Psoas muscle (tissue), 8 donors: ENCODE data around the gene DEPDC5. TPM values are rescaled to one million over a fixed set of nuclear protein-coding genes. Genes with fewer than 3 reads are reported as not detected.
"Not testable (repeated sequence)": the region's sequence is repeated elsewhere in the genome, so short reads cannot be mapped to it uniquely, and the experiment has no call there.

Experiments used
- ATAC-seq, 4 donors: fragments of 200-7000 bp; cut with Tn5 transposase; one replicate each; pipeline ENCODE4 v1.9.1; 2020; ENCODE audit warnings: moderate library complexity in 3 of 4, mild to moderate bottlenecking in 2 of 4
- DNase-seq, 2 donors: peaks; one replicate each; pipeline ENCODE4 v3.0.0-alpha.2; 2020
- H3K27ac ChIP-seq: fragments of 200-600 bp; one replicate; pipeline ENCODE4 v1.8.0; 2022
- H3K27me3 ChIP-seq, 3 donors: fragments of 200-600 bp in 1 of 3; one replicate each; pipeline versions ENCODE4 v1.6.1 to v1.8.0; 2013 to 2022; ENCODE audit warnings: low read length in 2 of 3, mild to moderate bottlenecking in 2 of 3, moderate library complexity in 1 of 3; ENCODE audit not compliant: insufficient read depth in 3 of 3
- H3K36me3 ChIP-seq, 2 donors: fragments of 200-600 bp in 1 of 2; one replicate each; pipeline versions ENCODE4 v1.6.1 to v1.8.0; 2013 to 2022; ENCODE audit warnings: low read depth in 1 of 2, mild to moderate bottlenecking in 1 of 2, moderate library complexity in 1 of 2; ENCODE audit not compliant: insufficient read depth in 1 of 2
- H3K4me1 ChIP-seq: fragments of 200-600 bp; one replicate; pipeline ENCODE4 v1.8.0; 2022
- H3K4me3 ChIP-seq: fragments of 200-600 bp; one replicate; pipeline ENCODE4 v1.8.0; 2022; ENCODE audit warnings: mild to moderate bottlenecking
- H3K9me3 ChIP-seq: fragments of 200-600 bp; one replicate; pipeline ENCODE4 v1.8.0; 2022
- CTCF ChIP-seq: fragments of 200-600 bp; IDR thresholded peaks from one replicate; pipeline ENCODE4 v1.8.0; 2022; ENCODE audit warnings: antibody characterized with exemption
- WGBS, 3 donors: extraction: QIAGEN DNeasy Blood & Tissue Kit; methylation state at CpG; one replicate each; pipeline versions ENCODE4 v1.1.6 to v1.1.7; 2013; 5-methylcytosine and 5-hydroxymethylcytosine counted together
- intact Hi-C, 2 donors: fragments of 100-400 bp; cut with DNase I; formaldehyde crosslinking; loops; one replicate each; pipeline versions ENCODE4 v1.11.0 to v1.14.2; 2022
- polyA plus RNA-seq, 3 donors: library from polyadenylated mRNA; stranded (reverse); fragments of 200-250 nt; gene quantifications; one replicate each; pipeline ENCODE4 v1.2.3, GENCODE V29; 2013
- total RNA-seq, 4 donors: library from RNA; stranded (reverse); fragmentation: NEBNext Ultra II Directional in 2 of 4; extraction: Animal tissue kit (Norgen Biotek cat#: 25700) in 2 of 4; gene quantifications; one replicate each; pipeline versions ENCODE4 v1.2.1 to v1.2.4, GENCODE V29; 2021 to 2023
- donor health status: healthy with polysubstance abuse.
- donor health status: DM: no; HTN: no; CAD: no; lungs with moderate emphysema.
- donor health status: Bipolar disorder and iron deficiency.
- donor health status: healthy.
- donor health status: DM: yes; HTN: yes; CAD: no.
- donor health status: DM: no; HTN: no; CAD: no.
- donor health status: DM: no; HTN: no; CAD: no.
- donor health status: DM: yes; HTN: yes; CAD: no.

Gene DEPDC5
- total and polyA plus RNA-seq, 7 donors, result 6.3 to 15.6 (median 9.1) TPM

- H3K36me3 ChIP-seq, result peaks cover 17 to 95% of the 10 kb centered on the region in 2 donors
Measured at GRCh38 chr22:31800065-31800464, 46.2 kb downstream of the DEPDC5 start.

GRCh38 chr22:31800861-31801260, 47.0 kb downstream of the DEPDC5 start:
- H3K4me1 ChIP-seq, H3K9me3 ChIP-seq, DNase-seq, H3K4me3 ChIP-seq, H3K27ac ChIP-seq, intact Hi-C loops, ATAC-seq, H3K27me3 ChIP-seq: not testable (repeated sequence)
- peaks cover 19 to 99% of the 10 kb centered on the region in 2 donors for H3K36me3 ChIP-seq
- 96 to 99% (median 99%) methylated on average over 6 of the region's 6 CpGs for WGBS, 3 donors

More at GRCh38 chr22:31800065-31800464, 46.2 kb downstream of the DEPDC5 start:
- H3K27ac ChIP-seq, result no peak overlapping the region
- H3K4me1 ChIP-seq, result no peaks in the 10 kb centered on the region
- no peaks in the 10 kb centered on the region for H3K27me3 ChIP-seq
- ATAC-seq (no peak), DNase-seq (no peak)
- TF ChIP-seq CTCF, result no peak
- no peaks in the 10 kb centered on the region for H3K9me3 ChIP-seq
- intact Hi-C loops, result no loop called here
- no peak overlapping the region for H3K4me3 ChIP-seq

GRCh38 chr22:31802575-31802974, 48.8 kb downstream of the DEPDC5 start:
- intact Hi-C loops, result no loop called here

GRCh38 chr22:31806751-31807150, 52.9 kb downstream of the DEPDC5 start:
- no peak overlapping the region for H3K4me3 ChIP-seq
- no peak overlapping the region for H3K27ac ChIP-seq
- 94 to 96% (median 95%) methylated on average over 4 of the region's 4 CpGs for WGBS, 3 donors
- no peaks in the 10 kb centered on the region for H3K4me1 ChIP-seq
- ATAC-seq (no peak), DNase-seq (no peak)
- no peak for TF ChIP-seq CTCF
- no peaks in the 10 kb centered on the region for H3K9me3 ChIP-seq
- H3K36me3 ChIP-seq, result peaks cover 15 to 94% of the 10 kb centered on the region in 2 donors
- no peaks in the 10 kb centered on the region for H3K27me3 ChIP-seq
- intact Hi-C loops, result no loop called here

More at GRCh38 chr22:31802575-31802974, 48.8 kb downstream of the DEPDC5 start:
- DNase-seq (no peak), ATAC-seq (no peak)
- Histone ChIP-seq H3K9me3 (no peaks in the 10 kb centered on the region), H3K4me3 (no peak overlapping the region), H3K36me3 (peaks cover 18 to 100% of the 10 kb centered on the region in 2 donors), H3K4me1 (no peaks in the 10 kb centered on the region), H3K27ac (no peak overlapping the region), H3K27me3 (no peaks in the 10 kb centered on the region)
- WGBS, 3 donors, result 91 to 99% (median 96%) methylated on average over 7 of the region's 7 CpGs
- TF ChIP-seq CTCF, result no peak

GRCh38 chr22:31812977-31813605, 59.3 kb downstream of the DEPDC5 start:
- Histone ChIP-seq H3K27ac (no peak overlapping the region), H3K27me3 (no peaks in the 10 kb centered on the region), H3K4me1 (no peaks in the 10 kb centered on the region), H3K4me3 (no peak overlapping the region), H3K36me3 (peaks cover 7 to 94% of the 10 kb centered on the region in 2 donors), H3K9me3 (no peaks in the 10 kb centered on the region)
- TF ChIP-seq CTCF, result no peak
- WGBS, 3 donors, result 86 to 88% (median 87%) methylated on average over 6 of the region's 6 CpGs
- DNase-seq (no peak), ATAC-seq (no peak)
- intact Hi-C loops, result no loop called here

GRCh38 chr22:31813898-31814297, 60.1 kb downstream of the DEPDC5 start:
- 94 to 97% (median 96%) methylated on average over 7 of the region's 7 CpGs for WGBS, 3 donors

More at GRCh38 chr22:31813898-31814297, 60.1 kb downstream of the DEPDC5 start:
- intact Hi-C loops, DNase-seq, H3K4me3 ChIP-seq, H3K4me1 ChIP-seq, H3K27me3 ChIP-seq, H3K27ac ChIP-seq, ATAC-seq, H3K9me3 ChIP-seq: not testable (repeated sequence)
- H3K36me3 ChIP-seq, result peaks cover 10 to 98% of the 10 kb centered on the region in 2 donors
